ENCODE data around the gene CSRNP2. TPM values are rescaled to one million over a fixed set of nuclear protein-coding genes. Genes with fewer than 3 reads are reported as not detected.

CSRNP2 gene
- total and polyA plus RNA-seq, 2 donors (not counting 1 experiment from before 2014, with no cell fraction given) = 19.8 to 21.4 TPM

DNA sequence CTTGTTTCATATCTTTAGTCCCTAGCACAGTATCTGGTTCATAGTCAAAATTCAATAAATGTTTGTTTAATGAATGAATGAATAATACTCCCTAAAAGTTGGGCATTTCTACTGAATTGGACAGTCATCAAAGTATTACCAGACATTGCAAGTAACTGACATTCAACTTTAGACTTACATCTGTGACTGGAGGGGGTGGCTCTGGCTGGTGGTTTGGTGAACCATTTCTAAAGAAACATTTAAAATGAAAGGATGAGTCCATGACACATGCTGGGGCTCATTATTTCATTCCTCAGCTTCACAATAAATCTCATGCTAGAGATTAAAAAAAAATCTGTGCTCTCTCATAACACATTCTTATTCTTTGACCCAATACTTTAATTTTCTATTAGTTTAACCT, 20.6 kb upstream of the CSRNP2 start:
- Histone ChIP-seq H3K9ac (ENCODE audit: insufficient read depth, low read length) (no peak overlapping the region), H3K4me3 (replicated peaks in 1 of 4; ENCODE audit: control extremely low read depth in 1 of 4, insufficient read depth in 1 of 4, low read depth in 3 of 4, low read length in 4 of 4) (no peak overlapping the region), H4K20me1 (ENCODE audit: control insufficient read depth, extremely low read depth, insufficient read depth, low read length) (no peaks in the 10 kb centered on the region), H2AFZ (ENCODE audit: low read length) (no peak overlapping the region), H3K27me3 (ENCODE audit: control insufficient read depth, insufficient read depth, low read length) (no peaks in the 10 kb centered on the region), H3K36me3 (ENCODE audit: control insufficient read depth, insufficient read depth, low read length) (peaks cover 5% of the 10 kb centered on the region), H3K9me3 (ENCODE audit: control insufficient read depth, insufficient read depth, low read depth, low read length) (no peaks in the 10 kb centered on the region), H3K4me2 (ENCODE audit: extremely low read depth, insufficient read depth, low read length) (no peak overlapping the region), H3K79me2 (ENCODE audit: control insufficient read depth, insufficient read depth, low read length) (no peaks in the 10 kb centered on the region), H3K27ac (ENCODE audit: insufficient read depth, low read length) (no peak overlapping the region), H3K4me1 (ENCODE audit: control insufficient read depth, extremely low read depth, insufficient read depth, low read length) (no peaks in the 10 kb centered on the region)
- no peak for DNase-seq (ENCODE audit: low read depth in 2 of 2)
- TF ChIP-seq, protein P1, sequence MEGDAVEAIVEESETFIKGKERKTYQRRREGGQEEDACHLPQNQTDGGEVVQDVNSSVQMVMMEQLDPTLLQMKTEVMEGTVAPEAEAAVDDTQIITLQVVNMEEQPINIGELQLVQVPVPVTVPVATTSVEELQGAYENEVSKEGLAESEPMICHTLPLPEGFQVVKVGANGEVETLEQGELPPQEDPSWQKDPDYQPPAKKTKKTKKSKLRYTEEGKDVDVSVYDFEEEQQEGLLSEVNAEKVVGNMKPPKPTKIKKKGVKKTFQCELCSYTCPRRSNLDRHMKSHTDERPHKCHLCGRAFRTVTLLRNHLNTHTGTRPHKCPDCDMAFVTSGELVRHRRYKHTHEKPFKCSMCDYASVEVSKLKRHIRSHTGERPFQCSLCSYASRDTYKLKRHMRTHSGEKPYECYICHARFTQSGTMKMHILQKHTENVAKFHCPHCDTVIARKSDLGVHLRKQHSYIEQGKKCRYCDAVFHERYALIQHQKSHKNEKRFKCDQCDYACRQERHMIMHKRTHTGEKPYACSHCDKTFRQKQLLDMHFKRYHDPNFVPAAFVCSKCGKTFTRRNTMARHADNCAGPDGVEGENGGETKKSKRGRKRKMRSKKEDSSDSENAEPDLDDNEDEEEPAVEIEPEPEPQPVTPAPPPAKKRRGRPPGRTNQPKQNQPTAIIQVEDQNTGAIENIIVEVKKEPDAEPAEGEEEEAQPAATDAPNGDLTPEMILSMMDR (conservative IDR thresholded peaks at IDR 0.05 in 1 of 2, IDR thresholded peaks at IDR 0.05 in 1 of 2; ENCODE audit: low read depth in 1 of 2, low read length in 2 of 2) = no peak
- TF ChIP-seq EZH2 (IDR thresholded peaks at IDR 0.05; ENCODE audit: low read length, missing control alignments) = no peak

DNA sequence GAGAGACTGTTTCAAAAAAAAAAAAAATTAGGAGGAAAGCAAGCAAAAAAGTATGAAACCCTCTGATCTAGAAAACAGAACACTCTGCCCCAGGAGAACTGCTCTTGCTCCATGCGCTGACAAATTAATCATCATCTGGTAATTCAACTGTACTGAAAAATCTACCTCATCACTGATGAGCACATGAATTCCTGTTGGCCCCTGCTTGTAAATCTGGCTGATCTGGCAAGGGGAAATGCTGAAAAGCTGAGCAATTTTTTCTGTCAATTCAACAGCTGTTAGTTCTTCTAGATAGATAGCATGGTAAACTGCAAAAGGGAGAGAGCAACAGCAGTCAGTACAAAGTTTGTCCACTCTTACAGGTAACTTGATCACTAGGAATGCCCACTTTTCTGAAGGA, 15.2 kb upstream of the CSRNP2 start:
- no peaks in the 10 kb centered on the region for H3K27me3 ChIP-seq (ENCODE audit: control insufficient read depth, insufficient read depth, low read length)
- H3K79me2 ChIP-seq (ENCODE audit: control insufficient read depth, insufficient read depth, low read length) = no peaks in the 10 kb centered on the region
- no peak overlapping the region for H3K4me3 ChIP-seq (replicated peaks in 1 of 4; ENCODE audit: control extremely low read depth in 1 of 4, insufficient read depth in 1 of 4, low read depth in 3 of 4, low read length in 4 of 4)
- H2AFZ ChIP-seq (ENCODE audit: low read length) = no peak overlapping the region
- no peaks in the 10 kb centered on the region for H3K36me3 ChIP-seq (ENCODE audit: control insufficient read depth, insufficient read depth, low read length)
- no peak overlapping the region for H3K27ac ChIP-seq (ENCODE audit: insufficient read depth, low read length)
- H3K4me1 ChIP-seq (ENCODE audit: control insufficient read depth, extremely low read depth, insufficient read depth, low read length) = no peaks in the 10 kb centered on the region
- H3K4me2 ChIP-seq (ENCODE audit: extremely low read depth, insufficient read depth, low read length) = no peak overlapping the region
- peak in 1 of 2 donors; percentile 37 for DNase-seq (ENCODE audit: low read depth in 2 of 2)
- TF ChIP-seq EZH2 (IDR thresholded peaks at IDR 0.05; ENCODE audit: low read length, missing control alignments) = no peak
- TF ChIP-seq, protein P1 (conservative IDR thresholded peaks at IDR 0.05 in 1 of 2, IDR thresholded peaks at IDR 0.05 in 1 of 2; ENCODE audit: low read depth in 1 of 2, low read length in 2 of 2) = no peak
- no peaks in the 10 kb centered on the region for H4K20me1 ChIP-seq (ENCODE audit: control insufficient read depth, extremely low read depth, insufficient read depth, low read length)
- H3K9ac ChIP-seq (ENCODE audit: insufficient read depth, low read length) = no peak overlapping the region
- no peaks in the 10 kb centered on the region for H3K9me3 ChIP-seq (ENCODE audit: control insufficient read depth, insufficient read depth, low read depth, low read length)

DNA sequence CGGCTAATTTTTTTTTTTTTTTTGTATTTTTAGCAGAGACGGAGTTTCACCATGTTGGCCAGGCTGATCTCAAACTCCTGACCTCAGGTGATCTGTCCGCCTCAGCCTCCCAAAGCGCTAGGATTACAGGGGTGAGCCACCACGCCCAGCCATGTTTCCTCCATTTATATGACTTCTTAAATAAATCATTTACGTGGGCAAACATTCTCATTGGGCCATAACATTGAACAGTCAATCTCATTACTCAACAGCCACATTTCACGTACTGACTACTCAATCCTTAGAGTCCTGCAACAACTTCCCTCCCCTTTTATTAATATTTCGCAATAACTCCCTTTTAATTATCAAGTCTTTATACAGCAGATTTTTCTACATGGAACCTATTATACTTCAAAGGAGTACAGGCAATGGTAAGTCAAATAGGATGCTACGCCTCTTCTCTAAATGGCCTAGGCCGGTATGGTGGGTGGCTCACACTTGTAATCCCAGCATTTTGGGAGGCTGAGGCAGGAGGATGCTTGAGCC, 7.4 kb upstream of the CSRNP2 start:
- H3K4me1 ChIP-seq (ENCODE audit: control insufficient read depth, extremely low read depth, insufficient read depth, low read length) = no peaks in the 10 kb centered on the region
- no peaks in the 10 kb centered on the region for H4K20me1 ChIP-seq (ENCODE audit: control insufficient read depth, extremely low read depth, insufficient read depth, low read length)
- no peak for DNase-seq (ENCODE audit: low read depth in 2 of 2)
- H3K4me2 ChIP-seq (ENCODE audit: extremely low read depth, insufficient read depth, low read length) = no peak overlapping the region
- no peak overlapping the region for H3K9ac ChIP-seq (ENCODE audit: insufficient read depth, low read length)
- H3K27me3 ChIP-seq (ENCODE audit: control insufficient read depth, insufficient read depth, low read length) = no peaks in the 10 kb centered on the region
- H3K27ac ChIP-seq (ENCODE audit: insufficient read depth, low read length) = no peak overlapping the region
- H3K79me2 ChIP-seq (ENCODE audit: control insufficient read depth, insufficient read depth, low read length) = no peaks in the 10 kb centered on the region
- H3K9me3 ChIP-seq (ENCODE audit: control insufficient read depth, insufficient read depth, low read depth, low read length) = no peaks in the 10 kb centered on the region
- no peak for TF ChIP-seq EZH2 (IDR thresholded peaks at IDR 0.05; ENCODE audit: low read length, missing control alignments)
- TF ChIP-seq, protein P1 (conservative IDR thresholded peaks at IDR 0.05 in 1 of 2, IDR thresholded peaks at IDR 0.05 in 1 of 2; ENCODE audit: low read depth in 1 of 2, low read length in 2 of 2) = no peak
- no peak overlapping the region for H2AFZ ChIP-seq (ENCODE audit: low read length)
- H3K4me3 ChIP-seq (replicated peaks in 1 of 4; ENCODE audit: control extremely low read depth in 1 of 4, insufficient read depth in 1 of 4, low read depth in 3 of 4, low read length in 4 of 4) = no peak overlapping the region
- H3K36me3 ChIP-seq (ENCODE audit: control insufficient read depth, insufficient read depth, low read length) = no peaks in the 10 kb centered on the region

Measured in fibroblast of lung (primary cell).